Retinal pigment epithelial cell (primary cell): Measurements from ENCODE around the gene DIS3L2.

Source experiments
- DNase-seq: peaks from one replicate; pipeline ENCODE4 v3.0.0-alpha.2; 2010; ENCODE audit warnings: low read depth
- H3K4me3 ChIP-seq: 2 replicates; pipeline ENCODE4 v1.5.1; 2011; ENCODE audit warnings: mild to moderate bottlenecking, low read length, control low read depth, moderate library complexity
- CTCF ChIP-seq: conservative IDR thresholded peaks from 2 replicates; pipeline ENCODE4 v1.5.1; 2011; ENCODE audit warnings: low read depth, low read length, control low read depth, inconsistent platforms

The DIS3L2 gene

DNA sequence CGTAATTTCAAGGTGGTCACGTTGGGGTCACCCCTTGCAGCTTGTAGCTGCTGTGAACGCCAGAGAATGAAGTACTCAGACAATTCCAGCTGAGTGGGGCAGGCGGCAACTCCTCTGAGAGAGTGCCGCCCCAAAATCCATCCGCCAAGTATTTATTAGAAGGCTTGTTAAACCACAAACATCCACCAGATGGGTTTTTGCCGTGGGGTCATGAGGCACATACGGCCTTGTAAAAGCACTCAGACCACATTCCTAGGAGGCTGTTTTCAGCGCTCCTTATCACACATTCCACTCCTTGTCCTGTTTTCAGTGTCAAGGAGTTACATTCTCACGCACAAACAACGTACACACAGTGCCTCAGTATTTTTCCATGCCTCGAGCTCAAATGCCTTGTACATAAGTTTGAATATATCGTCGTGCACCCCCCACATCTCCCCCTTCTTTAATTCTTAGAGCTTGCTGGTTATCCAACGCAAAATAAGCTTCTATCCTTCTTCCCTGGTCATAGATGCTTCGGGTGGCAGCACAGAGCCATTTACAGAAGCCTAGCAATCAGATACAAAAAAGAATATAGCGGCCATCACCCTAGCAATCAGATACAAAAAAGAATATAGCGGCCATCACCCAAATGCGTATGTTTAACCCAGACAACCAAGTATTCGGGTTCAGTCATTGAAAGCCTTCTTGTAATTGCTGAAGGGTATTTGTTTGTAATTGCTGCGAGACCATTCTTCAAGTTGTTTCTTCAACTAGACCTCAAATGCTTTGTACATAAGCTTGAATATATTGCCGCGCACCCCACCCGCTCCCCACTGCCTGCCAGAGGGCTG is 424.4 kb downstream of the DIS3L2 start:
- no peak overlapping the region for H3K4me3 ChIP-seq
- no peak for TF ChIP-seq CTCF
- DNase-seq = peak; percentile 65

GRCh38 chr2:232386490-232386739 is 424.9 kb downstream of the DIS3L2 start:
- no peak overlapping the region for H3K4me3 ChIP-seq
- no peak for TF ChIP-seq CTCF
- DNase-seq = no peak
